Tibial nerve (tissue), 4 donors: ENCODE results near the gene IGIP. TPM values are rescaled to one million over a fixed set of nuclear protein-coding genes. Genes with fewer than 3 reads are reported as not detected.

Experiments used
- DNase-seq, 2 donors: peaks; one replicate each; pipeline ENCODE4 v3.0.0-alpha.2; 2019; ENCODE audit warnings: low spot score in 2 of 2
- H3K27ac ChIP-seq, 4 donors: fragments of 200-600 bp; sonication (generic) in 3 of 4; one replicate each; pipeline ENCODE4 v1.5.1; 2017 to 2019; ENCODE audit warnings: mild to moderate bottlenecking in 1 of 4
- H3K27me3 ChIP-seq, 2 donors: fragments of 200-600 bp; sonication (generic) in 1 of 2; one replicate each; pipeline versions ENCODE4 v1.5.1 to v1.6.0; 2017 to 2019
- H3K36me3 ChIP-seq, 3 donors: fragments of 200-600 bp; sonication (generic); one replicate each; pipeline ENCODE4 v1.5.1; 2018 to 2019
- H3K4me1 ChIP-seq, 4 donors: fragments of 200-600 bp; sonication (generic) in 3 of 4; one replicate each; pipeline ENCODE4 v1.5.1; 2017 to 2019
- H3K4me3 ChIP-seq, 4 donors: fragments of 200-600 bp; sonication (generic) in 3 of 4; one replicate each; pipeline ENCODE4 v1.5.1; 2017 to 2019; ENCODE audit warnings: mild to moderate bottlenecking in 1 of 4, moderate library complexity in 1 of 4
- H3K9me3 ChIP-seq, 4 donors: fragments of 200-600 bp; sonication (generic) in 3 of 4; one replicate each; pipeline ENCODE4 v1.5.1; 2017 to 2019
- CTCF ChIP-seq, 5 experiments: fragments of 200-600 bp in 3 of 5; fragments of 450-650 bp in 2 of 5; sonication (generic) in 3 of 5; IDR thresholded peaks; one replicate each; pipeline ENCODE4 v1.5.1; 2016 to 2019; ENCODE audit warnings: antibody characterized with exemption in 5 of 5, mild to moderate bottlenecking in 3 of 5, moderate library complexity in 2 of 5
- EP300 ChIP-seq, 2 donors: sonication (generic); formaldehyde crosslinking; IDR thresholded peaks; one replicate each; pipeline ENCODE4 v1.6.1; 2017; ENCODE audit warnings: antibody characterized with exemption in 2 of 2, mild to moderate bottlenecking in 1 of 2
- POLR2A ChIP-seq, 2 donors: fragments of 450-650 bp; IDR thresholded peaks; one replicate each; pipeline ENCODE4 v1.6.1; 2017; ENCODE audit warnings: antibody characterized with exemption in 2 of 2, mild to moderate bottlenecking in 2 of 2, moderate library complexity in 2 of 2
- WGBS, 2 donors: methylation state at CpG; one replicate each; pipeline ENCODE4 v1.1.5; 2018; 5-methylcytosine and 5-hydroxymethylcytosine counted together
- total RNA-seq, 4 donors: library from RNA; depleted of rRNA; stranded (reverse); fragments of >200 nt; gene quantifications; one replicate each; pipeline ENCODE4 v1.1.0, GENCODE V29; 2016

IGIP gene
- total RNA-seq, 4 donors from 2014 or later = 16.5 to 28.6 (median 27.1) TPM

DNA sequence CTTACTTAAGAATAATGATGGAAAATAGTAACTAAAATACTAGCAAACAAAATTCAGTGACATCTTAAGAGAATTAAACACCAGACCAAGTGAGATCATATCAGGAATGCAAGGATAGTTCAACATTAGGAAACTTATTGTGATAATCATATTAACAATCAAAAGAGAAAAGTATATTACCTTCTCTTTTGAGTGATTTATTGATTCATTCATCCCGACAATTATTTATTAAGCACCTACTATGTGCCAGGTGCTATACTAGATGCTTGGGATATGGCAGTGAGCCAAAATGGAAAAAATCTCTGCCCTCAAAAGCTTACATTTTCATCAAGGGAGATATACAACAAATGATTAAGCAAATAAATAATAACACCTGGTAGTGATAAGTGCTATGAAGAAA lies 35.5 kb upstream of the IGIP start:
- Histone ChIP-seq H3K4me3 (no peak overlapping the region), H3K36me3 (no peaks in the 10 kb centered on the region), H3K27me3 (no peaks in the 10 kb centered on the region), H3K4me1 (no peaks in the 10 kb centered on the region), H3K27ac (no peak overlapping the region), H3K9me3 (peaks cover 0 to 23% (median 4%) of the 10 kb centered on the region in 4 donors)
- no peak for TF ChIP-seq EP300 (IDR thresholded peaks at IDR 0.05)
- TF ChIP-seq CTCF (IDR thresholded peaks at IDR 0.05) = no peak
- no peak for TF ChIP-seq POLR2A (IDR thresholded peaks at IDR 0.05)
- DNase-seq = no peak
- 89 to 96% methylated on average over 1 of the region's 1 CpG for WGBS, 2 donors

- H3K36me3 ChIP-seq = no peaks in the 10 kb centered on the region
- TF ChIP-seq CTCF (IDR thresholded peaks at IDR 0.05) = no peak
- no peak for TF ChIP-seq EP300 (IDR thresholded peaks at IDR 0.05)
- TF ChIP-seq POLR2A (IDR thresholded peaks at IDR 0.05) = no peak
- H3K4me3 ChIP-seq = no peak overlapping the region
- DNase-seq = no peak
- H3K27ac ChIP-seq = no peak overlapping the region
- no peaks in the 10 kb centered on the region for H3K27me3 ChIP-seq
- H3K4me1 ChIP-seq = no peaks in the 10 kb centered on the region
- 60 to 61% methylated on average over 1 of the region's 1 CpG for WGBS, 2 donors
- peaks cover 0 to 23% (median 4%) of the 10 kb centered on the region in 4 donors for H3K9me3 ChIP-seq
Observed at GRCh38 chr5:140093179-140093578, 32.6 kb upstream of the IGIP start.

- H3K4me3 ChIP-seq = no peak overlapping the region
- 76 to 79% methylated on average over 1 of the region's 1 CpG for WGBS, 2 donors
- no peaks in the 10 kb centered on the region for H3K4me1 ChIP-seq
- H3K27me3 ChIP-seq = no peaks in the 10 kb centered on the region
- H3K9me3 ChIP-seq = peaks cover 0 to 23% (median 4%) of the 10 kb centered on the region in 4 donors
- H3K27ac ChIP-seq = no peak overlapping the region
- TF ChIP-seq POLR2A (IDR thresholded peaks at IDR 0.05) (no peak), CTCF (IDR thresholded peaks at IDR 0.05) (no peak), EP300 (IDR thresholded peaks at IDR 0.05) (no peak)
- no peaks in the 10 kb centered on the region for H3K36me3 ChIP-seq
- DNase-seq = no peak
Observed at GRCh38 chr5:140093866-140094265, 31.9 kb upstream of the IGIP start.

DNA sequence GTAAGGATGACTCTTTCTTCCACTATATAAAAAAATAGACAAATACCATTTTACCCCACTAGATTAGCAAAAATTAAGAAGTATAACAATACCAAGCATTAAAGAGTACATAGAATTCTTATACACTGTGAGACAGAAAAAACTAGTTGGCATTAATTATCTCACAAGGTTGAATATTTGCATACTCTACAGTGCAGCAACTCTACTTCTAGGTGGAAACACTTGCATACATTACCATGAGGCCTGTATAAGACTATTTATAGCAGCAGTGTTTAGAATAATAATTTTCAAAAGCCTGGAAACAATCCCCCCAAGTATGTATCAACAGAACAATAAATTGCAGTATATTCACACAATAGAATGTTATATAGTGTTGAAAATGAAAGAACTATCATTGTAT lies 30.8 kb upstream of the IGIP start:
- no peak for DNase-seq
- Histone ChIP-seq H3K4me1 (no peaks in the 10 kb centered on the region), H3K27ac (no peak overlapping the region), H3K27me3 (no peaks in the 10 kb centered on the region), H3K36me3 (no peaks in the 10 kb centered on the region), H3K4me3 (no peak overlapping the region), H3K9me3 (peaks cover 0 to 16% (median 4%) of the 10 kb centered on the region in 4 donors)
- TF ChIP-seq EP300 (IDR thresholded peaks at IDR 0.05) = no peak
- TF ChIP-seq POLR2A (IDR thresholded peaks at IDR 0.05) = no peak
- TF ChIP-seq CTCF (IDR thresholded peaks at IDR 0.05) = no peak

GRCh38 chr5:140101179-140101578 lies 24.6 kb upstream of the IGIP start:
- no peak overlapping the region for H3K4me3 ChIP-seq
- peaks cover 0 to 4% (median 1%) of the 10 kb centered on the region in 4 donors for H3K4me1 ChIP-seq
- H3K27me3 ChIP-seq = no peaks in the 10 kb centered on the region
- WGBS, 2 donors = 86 to 88% methylated on average over 1 of the region's 1 CpG
- H3K27ac ChIP-seq = no peak overlapping the region
- DNase-seq = no peak
- no peak for TF ChIP-seq EP300 (IDR thresholded peaks at IDR 0.05)
- TF ChIP-seq CTCF (IDR thresholded peaks at IDR 0.05) = no peak
- TF ChIP-seq POLR2A (IDR thresholded peaks at IDR 0.05) = no peak
- no peaks in the 10 kb centered on the region for H3K9me3 ChIP-seq
- no peaks in the 10 kb centered on the region for H3K36me3 ChIP-seq
